ENCODE data around the gene WRNIP1. TPM values are rescaled to one million over a fixed set of nuclear protein-coding genes. Genes with fewer than 3 reads are reported as not detected.

Gene WRNIP1
- total and polyA plus RNA-seq, 9 of the 15 experiments (the other 6 are each of a cell fraction or from before 2014, with no cell fraction given), result 13.2 to 63.6 (median 48.6) TPM

DNA sequence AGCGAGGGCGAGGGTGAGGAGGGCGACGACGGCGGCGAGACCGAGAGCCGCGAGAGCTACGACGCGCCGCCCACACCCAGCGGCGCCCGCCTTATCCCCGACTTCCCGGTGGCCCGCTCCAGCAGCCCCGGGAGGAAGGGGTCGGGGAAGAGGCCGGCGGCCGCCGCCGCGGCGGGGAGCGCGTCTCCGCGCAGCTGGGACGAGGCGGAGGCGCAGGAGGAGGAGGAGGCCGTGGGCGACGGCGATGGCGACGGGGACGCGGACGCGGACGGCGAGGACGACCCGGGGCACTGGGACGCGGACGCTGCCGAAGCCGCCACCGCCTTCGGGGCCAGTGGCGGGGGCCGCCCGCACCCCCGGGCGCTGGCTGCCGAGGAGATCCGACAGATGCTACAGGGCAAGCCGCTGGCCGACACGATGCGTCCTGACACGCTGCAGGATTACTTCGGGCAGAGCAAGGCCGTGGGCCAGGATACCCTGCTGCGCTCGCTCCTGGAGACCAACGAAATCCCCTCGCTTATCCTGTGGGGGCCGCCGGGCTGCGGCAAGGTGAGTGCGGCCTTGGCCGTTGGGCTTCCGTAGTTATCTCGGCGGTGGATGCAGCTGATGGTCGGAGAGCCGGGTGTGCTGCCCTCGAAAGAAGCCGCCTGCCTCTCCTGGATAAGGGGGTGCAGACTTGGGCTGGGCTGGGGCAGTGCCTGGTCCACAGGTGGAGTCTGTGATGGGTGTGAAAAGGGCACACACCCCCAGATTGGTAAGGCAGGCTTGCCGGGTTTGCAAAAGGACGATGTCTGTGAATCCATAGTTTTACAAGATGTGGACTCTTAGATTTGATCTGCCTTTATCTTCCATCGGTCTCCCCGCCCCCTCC lies 938 bp downstream of the WRNIP1 start (continued):
- TF ChIP-seq ZFP30 (CRISPR knock-in tag; IDR thresholded peaks at IDR 0.05; ENCODE audit: borderline replicate concordance) (no peak), POLR2A (conservative IDR thresholded peaks at IDR 0.05) (no peak), ZNF696 (CRISPR knock-in tag; conservative IDR thresholded peaks at IDR 0.05) (no peak), SRSF3 (IDR thresholded peaks at IDR 0.05; ENCODE audit: insufficient read depth, low read length) (no peak), ZBTB7A (IDR thresholded peaks at IDR 0.05; ENCODE audit: borderline replicate concordance, control insufficient read depth, low read depth, low read length) (peak; percentile 8), ZNF175 (CRISPR knock-in tag; IDR thresholded peaks at IDR 0.05; ENCODE audit: low read depth) (no peak), ELF1 (tag; IDR thresholded peaks at IDR 0.05) (no peak), ZNF143 (CRISPR knock-in tag; IDR thresholded peaks at IDR 0.05) (peak; percentile 56; the same call in 1 of the 2 replicates), SPI1 (IDR thresholded peaks at IDR 0.05; ENCODE audit: borderline replicate concordance, low read depth, low read length) (no peak), OTX1 (CRISPR knock-in tag; IDR thresholded peaks at IDR 0.05) (no peak), ZNF212 (CRISPR knock-in tag; IDR thresholded peaks at IDR 0.05) (no peak), ARID2 (IDR thresholded peaks at IDR 0.05) (no peak), RBM25 (IDR thresholded peaks at IDR 0.05; ENCODE audit: low read depth, low read length, severe bottlenecking) (no peak), FOXK1 (CRISPR knock-in tag; IDR thresholded peaks at IDR 0.05; ENCODE audit: borderline replicate concordance) (0 out of 2 replicates have a peak, but pooled peaks have one; percentile 39), ZNF311 (CRISPR knock-in tag; IDR thresholded peaks at IDR 0.05) (no peak)
- TF ChIP-seq, protein P1, sequence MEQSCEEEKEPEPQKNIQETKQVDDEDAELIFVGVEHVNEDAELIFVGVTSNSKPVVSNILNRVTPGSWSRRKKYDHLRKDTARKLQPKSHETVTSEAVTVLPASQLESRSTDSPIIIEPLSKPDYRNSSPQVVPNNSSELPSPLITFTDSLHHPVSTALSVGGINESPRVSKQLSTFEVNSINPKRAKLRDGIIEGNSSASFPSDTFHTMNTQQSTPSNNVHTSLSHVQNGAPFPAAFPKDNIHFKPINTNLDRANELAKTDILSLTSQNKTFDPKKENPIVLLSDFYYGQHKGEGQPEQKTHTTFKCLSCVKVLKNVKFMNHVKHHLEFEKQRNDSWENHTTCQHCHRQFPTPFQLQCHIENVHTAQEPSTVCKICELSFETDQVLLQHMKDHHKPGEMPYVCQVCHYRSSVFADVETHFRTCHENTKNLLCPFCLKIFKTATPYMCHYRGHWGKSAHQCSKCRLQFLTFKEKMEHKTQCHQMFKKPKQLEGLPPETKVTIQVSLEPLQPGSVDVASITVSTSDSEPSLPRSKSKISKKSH (CRISPR knock-in tag; IDR thresholded peaks at IDR 0.05), result 0 out of 2 replicates have a peak, but pooled peaks have one; percentile 43
- TF ChIP-seq, protein P2, sequence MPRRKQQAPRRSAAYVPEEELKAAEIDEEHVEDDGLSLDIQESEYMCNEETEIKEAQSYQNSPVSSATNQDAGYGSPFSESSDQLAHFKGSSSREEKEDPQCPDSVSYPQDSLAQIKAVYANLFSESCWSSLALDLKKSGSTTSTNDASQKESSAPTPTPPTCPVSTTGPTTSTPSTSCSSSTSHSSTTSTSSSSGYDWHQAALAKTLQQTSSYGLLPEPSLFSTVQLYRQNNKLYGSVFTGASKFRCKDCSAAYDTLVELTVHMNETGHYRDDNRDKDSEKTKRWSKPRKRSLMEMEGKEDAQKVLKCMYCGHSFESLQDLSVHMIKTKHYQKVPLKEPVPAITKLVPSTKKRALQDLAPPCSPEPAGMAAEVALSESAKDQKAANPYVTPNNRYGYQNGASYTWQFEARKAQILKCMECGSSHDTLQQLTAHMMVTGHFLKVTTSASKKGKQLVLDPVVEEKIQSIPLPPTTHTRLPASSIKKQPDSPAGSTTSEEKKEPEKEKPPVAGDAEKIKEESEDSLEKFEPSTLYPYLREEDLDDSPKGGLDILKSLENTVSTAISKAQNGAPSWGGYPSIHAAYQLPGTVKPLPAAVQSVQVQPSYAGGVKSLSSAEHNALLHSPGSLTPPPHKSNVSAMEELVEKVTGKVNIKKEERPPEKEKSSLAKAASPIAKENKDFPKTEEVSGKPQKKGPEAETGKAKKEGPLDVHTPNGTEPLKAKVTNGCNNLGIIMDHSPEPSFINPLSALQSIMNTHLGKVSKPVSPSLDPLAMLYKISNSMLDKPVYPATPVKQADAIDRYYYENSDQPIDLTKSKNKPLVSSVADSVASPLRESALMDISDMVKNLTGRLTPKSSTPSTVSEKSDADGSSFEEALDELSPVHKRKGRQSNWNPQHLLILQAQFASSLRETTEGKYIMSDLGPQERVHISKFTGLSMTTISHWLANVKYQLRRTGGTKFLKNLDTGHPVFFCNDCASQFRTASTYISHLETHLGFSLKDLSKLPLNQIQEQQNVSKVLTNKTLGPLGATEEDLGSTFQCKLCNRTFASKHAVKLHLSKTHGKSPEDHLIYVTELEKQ (CRISPR knock-in tag; IDR thresholded peaks at IDR 0.05), result no peak
- TF ChIP-seq, protein P3, sequence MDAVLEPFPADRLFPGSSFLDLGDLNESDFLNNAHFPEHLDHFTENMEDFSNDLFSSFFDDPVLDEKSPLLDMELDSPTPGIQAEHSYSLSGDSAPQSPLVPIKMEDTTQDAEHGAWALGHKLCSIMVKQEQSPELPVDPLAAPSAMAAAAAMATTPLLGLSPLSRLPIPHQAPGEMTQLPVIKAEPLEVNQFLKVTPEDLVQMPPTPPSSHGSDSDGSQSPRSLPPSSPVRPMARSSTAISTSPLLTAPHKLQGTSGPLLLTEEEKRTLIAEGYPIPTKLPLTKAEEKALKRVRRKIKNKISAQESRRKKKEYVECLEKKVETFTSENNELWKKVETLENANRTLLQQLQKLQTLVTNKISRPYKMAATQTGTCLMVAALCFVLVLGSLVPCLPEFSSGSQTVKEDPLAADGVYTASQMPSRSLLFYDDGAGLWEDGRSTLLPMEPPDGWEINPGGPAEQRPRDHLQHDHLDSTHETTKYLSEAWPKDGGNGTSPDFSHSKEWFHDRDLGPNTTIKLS (IDR thresholded peaks at IDR 0.05; ENCODE audit: borderline replicate concordance, low read depth), result no peak
- TF ChIP-seq, protein P4, sequence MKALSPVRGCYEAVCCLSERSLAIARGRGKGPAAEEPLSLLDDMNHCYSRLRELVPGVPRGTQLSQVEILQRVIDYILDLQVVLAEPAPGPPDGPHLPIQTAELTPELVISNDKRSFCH (CRISPR knock-in tag; IDR thresholded peaks at IDR 0.05), result no peak
- TF ChIP-seq, protein P4 (tag; IDR thresholded peaks at IDR 0.05), result no peak
- TF ChIP-seq, protein P5, sequence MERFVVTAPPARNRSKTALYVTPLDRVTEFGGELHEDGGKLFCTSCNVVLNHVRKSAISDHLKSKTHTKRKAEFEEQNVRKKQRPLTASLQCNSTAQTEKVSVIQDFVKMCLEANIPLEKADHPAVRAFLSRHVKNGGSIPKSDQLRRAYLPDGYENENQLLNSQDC (CRISPR knock-in tag; IDR thresholded peaks at IDR 0.05), result 0 out of 2 replicates have a peak, but pooled peaks have one; percentile 51
